Left hindlimb (tissue), 1 donor: Measurements from ENCODE around the gene NRIP1.

Experiments used
- DNase-seq: peaks from one replicate; pipeline ENCODE4 v3.0.0-alpha.2; 2018

NRIP1 gene

DNA sequence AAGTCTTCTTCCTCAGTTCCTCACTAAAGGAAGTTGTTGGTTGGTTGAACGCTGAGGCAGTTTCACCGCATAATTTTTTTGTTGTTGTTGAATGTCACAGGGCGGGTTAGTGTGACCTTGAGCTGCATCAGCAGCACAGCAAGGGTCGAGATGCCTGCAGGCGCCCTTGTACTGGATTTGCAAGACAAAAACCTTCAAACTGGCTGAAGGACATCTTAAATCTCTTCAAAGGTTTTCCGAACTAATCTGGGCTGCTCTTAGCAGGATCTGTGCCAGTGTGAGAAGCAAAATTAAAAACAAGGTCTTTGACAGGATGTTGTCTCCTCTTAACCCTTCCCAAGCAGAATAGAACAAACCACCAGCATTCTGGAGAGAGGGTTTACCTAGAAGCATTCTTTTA is 59.4 kb downstream of the NRIP1 start:
- DNase-seq: no peak

DNA sequence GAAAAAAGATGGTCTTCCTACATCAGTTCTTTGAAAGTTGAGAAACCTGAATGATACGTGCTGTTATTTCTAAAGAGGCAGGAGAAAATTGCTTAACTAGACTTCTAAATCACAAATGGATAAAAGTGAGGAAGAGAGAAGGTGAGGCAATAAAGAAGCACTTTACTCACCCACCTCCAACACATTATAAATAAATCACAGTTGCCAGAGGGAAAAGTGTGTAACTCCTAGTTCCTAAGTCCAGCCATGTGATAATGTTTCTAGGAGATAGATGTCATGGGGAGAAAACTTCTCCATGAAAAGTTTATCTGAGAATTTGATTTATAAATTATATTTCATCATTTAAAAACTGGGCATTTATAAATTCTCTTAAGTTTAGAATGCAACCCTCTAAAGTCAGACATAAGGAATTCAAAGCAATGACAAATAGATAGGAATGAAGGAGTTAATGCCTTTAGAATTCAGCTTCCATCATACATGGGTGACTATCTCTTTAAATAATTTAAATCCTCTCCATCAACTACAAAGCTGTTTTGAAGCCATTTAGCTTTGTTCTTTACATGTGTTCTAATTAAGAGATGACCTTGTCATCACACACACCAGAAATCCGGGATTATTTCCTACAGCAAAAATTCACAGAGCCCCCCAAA is 60.0 kb downstream of the NRIP1 start:
- no peak for DNase-seq

- DNase-seq: peak; percentile 31
These were observed 61.2 kb downstream of the NRIP1 start for GRCh38 chr21:15003463-15004135.

DNA sequence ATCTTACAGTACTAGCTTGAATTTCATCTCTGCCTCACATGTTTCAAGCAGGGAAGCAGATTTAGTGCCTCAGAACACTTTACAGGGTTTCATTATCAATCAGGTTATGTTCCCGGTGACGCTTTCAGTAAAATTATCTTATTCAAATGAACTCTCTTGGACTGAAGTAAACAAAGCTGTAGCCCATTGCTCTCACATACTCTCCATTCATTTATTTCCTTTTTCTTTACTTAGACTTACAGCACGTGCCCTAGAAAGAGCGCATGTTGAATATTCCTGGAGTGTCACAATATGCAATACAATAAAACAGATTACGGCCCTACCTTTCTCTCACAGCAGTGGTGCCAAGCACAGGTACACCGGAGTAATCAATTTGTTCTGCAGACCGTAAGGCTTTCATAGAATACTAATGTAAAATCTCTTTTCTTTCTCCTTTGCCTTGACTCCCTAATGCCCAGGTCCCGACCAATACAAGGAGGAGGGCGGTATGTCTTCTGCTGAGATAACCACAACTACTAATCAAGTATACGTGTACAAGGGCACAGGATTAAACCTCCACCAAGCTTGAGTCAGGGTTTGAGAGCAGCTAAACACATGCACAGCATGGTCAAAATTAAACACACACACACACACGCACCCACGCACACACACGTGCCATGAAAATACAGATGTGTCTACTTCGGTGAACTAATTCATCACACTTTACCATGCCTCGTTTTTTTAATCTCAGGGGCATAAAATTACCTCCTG is 62.8 kb downstream of the NRIP1 start:
- DNase-seq: no peak

DNA sequence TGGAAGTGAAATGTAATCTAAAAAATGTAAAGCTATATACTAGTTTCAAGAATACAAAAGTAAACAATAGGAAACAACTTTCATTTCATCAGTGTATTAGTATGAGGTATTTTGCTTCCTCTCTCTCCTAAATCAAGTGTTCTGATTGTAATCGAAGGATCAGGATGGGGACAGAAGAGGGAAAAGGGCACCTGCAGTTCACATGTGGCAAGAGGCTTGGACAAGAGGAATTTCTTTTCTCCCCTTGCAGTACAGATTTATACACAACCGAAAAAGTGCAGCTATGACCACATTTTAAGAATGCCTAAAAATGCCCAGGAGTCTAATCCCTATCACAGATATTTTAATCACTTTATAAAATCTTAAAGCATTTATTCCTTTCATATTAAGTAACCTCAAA is 63.7 kb downstream of the NRIP1 start:
- DNase-seq: no peak

DNA sequence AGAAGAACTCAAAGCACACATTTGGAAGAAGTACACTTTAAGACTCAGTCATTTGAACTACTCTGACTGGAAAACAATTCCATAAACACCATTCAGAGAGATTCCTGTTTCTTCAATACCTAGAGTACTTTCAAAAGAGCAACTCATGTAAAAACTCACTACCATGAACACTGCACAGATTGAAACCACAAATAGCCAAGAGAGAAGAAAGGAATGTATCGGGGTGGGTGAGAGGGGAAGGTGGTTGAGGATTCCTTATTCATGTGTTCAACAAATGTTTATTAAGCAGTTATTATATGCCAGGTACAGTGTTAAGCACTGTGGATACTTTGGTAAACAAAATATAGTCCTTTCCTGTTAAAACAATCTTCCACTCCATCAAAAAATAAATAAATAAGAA is 64.7 kb downstream of the NRIP1 start:
- no peak for DNase-seq

GRCh38 chr21:14998784-14999183 is 66.0 kb downstream of the NRIP1 start:
- DNase-seq: no peak

- no peak for DNase-seq
These were observed 66.5 kb downstream of the NRIP1 start for GRCh38 chr21:14998336-14998735.

- DNase-seq: no peak
These were observed 68.9 kb downstream of the NRIP1 start for GRCh38 chr21:14995695-14996490.

DNA sequence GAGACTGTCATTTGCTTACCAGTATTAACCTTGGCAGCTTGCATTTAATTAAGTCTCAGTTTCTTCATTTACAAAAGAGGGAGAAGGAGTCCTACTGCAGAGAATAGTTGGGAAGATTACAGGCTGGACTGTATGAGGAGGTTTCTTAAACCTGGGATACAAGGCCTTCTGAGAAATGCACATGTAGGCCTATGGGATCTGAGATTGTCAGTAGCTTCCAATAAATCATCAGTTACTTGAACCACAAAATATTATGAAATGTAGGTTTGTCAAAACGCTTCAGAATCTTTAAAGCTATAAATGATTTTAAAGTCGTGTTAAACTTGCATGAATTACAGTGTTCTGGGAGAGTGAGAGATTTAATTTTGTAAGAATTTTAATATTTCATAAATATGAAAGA is 69.6 kb downstream of the NRIP1 start:
- no peak for DNase-seq

DNA sequence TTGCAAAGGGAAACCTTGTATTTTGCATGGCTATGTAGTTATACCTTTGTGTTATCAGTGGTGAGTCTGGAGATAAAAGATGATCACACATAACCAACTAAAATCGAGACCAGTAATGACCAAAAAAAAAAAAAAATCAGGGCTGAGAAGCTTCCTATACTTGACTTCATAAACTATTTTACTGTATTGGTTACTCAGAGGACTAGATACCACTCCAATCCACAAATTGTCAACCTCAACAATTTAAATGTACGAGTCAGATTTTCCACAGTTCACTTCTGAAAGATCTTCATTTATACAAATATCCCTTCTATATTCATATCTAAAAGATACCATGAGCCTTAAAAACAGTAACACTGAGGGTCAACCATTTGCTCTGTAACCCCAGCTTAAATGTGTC is 71.7 kb downstream of the NRIP1 start:
- DNase-seq: no peak

DNA sequence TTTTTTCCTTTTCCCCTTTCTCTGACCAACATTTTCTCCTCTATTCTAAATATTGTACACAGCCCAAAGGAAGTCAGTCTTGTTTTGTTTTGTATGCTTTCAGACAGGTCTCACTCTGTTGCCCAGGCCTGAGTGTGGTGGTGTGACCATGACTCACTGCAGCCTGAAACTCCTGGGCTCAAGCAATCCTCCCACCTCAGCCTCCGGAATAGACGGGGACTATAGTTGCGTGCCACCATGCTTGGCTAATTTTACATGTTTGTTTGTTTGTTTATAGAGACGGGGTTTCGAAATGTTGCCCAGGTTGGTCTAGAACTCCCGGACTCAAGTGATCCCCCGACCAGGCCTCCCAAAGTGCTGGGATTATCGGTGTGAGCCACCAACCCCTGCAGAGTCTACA is 72.8 kb downstream of the NRIP1 start:
- no peak for DNase-seq

DNA sequence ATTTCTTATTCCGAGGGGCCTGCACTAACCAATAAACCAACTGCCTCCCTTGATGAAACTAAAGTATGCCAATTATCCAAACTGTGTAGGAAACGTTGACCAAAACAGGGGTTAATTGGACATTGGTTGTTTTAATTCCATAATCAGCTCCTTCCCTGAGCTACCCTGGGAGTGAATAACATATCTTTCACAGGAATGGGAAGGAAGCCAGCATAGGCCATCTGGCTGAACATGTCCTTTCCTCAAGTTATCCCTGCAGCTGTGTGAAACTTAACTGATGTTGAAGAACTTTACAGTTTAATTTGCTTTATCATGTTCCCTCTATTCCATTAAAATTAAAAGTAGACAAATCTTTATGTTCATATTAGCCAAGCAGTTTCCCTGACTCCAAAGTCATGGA is 75.4 kb downstream of the NRIP1 start:
- DNase-seq: no peak

- DNase-seq: no peak
These were observed 76.0 kb downstream of the NRIP1 start for GRCh38 chr21:14988760-14989159.

DNA sequence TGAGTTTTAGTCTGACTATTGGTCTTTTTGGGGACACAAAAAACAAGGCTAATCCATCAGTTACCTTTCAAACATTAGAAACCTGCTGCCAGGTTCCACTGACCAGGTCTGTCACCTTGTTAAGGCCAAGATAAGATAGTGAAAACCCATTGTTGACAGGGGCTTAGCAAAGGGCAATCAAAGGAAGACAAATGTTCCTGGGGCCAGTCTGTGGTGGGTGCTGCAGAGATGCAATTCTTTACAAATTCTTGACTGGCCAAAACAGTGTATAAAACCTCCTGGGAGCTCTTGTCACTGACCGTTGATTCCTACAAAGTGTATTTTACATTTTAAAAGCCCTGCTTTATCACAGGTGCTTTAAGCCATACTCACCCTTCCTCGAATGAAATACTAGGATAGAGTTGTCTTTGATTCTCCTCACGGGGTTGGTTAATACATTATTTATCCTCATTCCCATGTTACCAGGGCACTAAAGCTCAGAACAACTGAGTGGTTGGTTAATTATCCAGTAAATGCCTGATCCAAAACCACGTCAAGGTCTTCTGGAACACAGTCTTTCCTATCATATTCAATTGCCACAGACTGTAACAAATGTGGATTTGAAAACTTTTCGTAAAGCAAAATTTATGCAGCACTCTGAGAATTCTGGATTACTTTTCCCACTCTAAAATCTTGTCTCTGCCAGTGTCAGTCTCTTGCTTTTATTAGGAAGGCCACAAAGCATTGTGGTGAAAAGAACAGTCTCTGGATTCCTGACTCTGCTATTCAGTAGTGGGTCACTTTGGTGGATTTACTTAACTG is 77.2 kb downstream of the NRIP1 start:
- DNase-seq: no peak

DNA sequence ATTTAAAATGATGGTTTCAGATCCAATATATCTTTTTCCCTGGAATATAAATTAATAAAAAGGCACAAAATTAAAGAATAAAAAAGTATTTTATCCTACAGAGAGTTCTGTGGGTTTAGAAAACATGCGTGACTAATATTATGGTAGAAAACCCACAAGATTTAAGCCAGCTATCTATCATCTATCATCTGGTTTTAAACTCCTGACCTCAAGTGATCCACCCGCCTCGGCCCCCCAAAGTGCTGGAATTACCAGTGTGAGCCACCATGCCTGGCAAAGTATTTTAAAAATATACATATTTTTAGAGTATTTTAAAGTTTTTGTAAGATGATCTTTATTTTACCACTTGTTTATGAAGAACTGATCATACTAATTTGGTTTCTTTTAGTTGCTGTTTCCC is 79.5 kb downstream of the NRIP1 start:
- no peak for DNase-seq

- no peak for DNase-seq
These were observed 82.5 kb downstream of the NRIP1 start for GRCh38 chr21:14982336-14982735.

- no peak for DNase-seq
These were observed 83.6 kb downstream of the NRIP1 start for GRCh38 chr21:14981246-14981645.

DNA sequence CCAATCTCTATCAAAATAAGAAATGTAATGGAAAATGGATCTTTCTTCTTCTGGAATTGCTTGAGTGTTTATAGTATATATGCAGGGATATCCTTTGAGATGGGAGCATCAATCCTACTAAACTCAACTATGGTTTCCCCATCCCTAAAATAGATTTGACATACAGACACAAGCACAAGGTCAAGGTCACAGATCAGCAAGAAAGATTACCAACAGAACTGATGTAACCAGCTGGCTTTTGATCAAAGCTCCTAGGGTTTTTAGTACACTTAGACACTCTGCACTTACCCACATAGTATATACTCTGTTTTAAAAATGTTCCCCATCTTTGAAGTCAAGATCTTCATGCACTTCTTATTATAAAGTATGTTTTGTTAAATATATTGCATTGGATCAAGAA is 85.5 kb downstream of the NRIP1 start:
- DNase-seq: no peak

DNA sequence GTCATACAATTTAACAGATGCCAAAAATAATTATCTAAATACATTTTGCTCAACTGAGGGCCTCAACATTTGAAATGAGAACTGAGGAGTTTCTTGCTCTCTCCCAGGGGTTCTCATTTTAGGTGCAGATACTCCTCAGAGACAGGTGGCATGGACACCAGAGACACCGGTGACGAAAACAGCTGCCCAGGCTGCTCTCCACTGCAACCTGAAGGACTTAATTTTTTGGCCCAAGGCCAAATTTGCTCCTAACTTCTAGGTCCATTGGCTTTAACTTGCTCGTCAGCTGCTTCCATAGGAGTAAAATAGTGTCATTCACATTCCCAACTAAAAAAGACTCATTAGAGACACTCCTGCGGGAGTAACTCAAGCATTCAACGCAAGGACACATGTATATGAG is 87.0 kb downstream of the NRIP1 start:
- DNase-seq: no peak

GRCh38 chr21:14975136-14975919 is 89.5 kb downstream of the NRIP1 start:
- DNase-seq: no peak

GRCh38 chr21:14972678-14973077 is 92.1 kb downstream of the NRIP1 start:
- DNase-seq: no peak
